ENCODE measurements around the gene C6orf89.

C6orf89 gene

GRCh38 chr6:36963451-36964290 is 77.9 kb downstream of the C6orf89 start:
- peak; percentile 52 to 87 (median 84) for DNase-seq
- Histone ChIP-seq H3K4me1 (ENCODE audit: control extremely low read depth in 1 of 4, control insufficient read depth in 4 of 4, insufficient read depth in 4 of 4, low read length in 3 of 4) (peaks cover 3 to 25% (median 23%) of the 10 kb centered on the region in 4 experiments), H3K4me3 (ENCODE audit: control insufficient read depth in 1 of 7, extremely low read depth in 1 of 7, insufficient read depth in 4 of 7, low read depth in 2 of 7, low read length in 6 of 7) (peak overlapping the region in 2 of 7 experiments; percentile 1 to 19), H3K9me3 (ENCODE audit: control extremely low read depth in 1 of 5, control insufficient read depth in 4 of 5, insufficient read depth in 2 of 5, low read depth in 1 of 5, low read length in 4 of 5) (no peaks in the 10 kb centered on the region), H3K27me3 (replicated peaks in 2 of 5; ENCODE audit: control insufficient read depth in 4 of 5, insufficient read depth in 5 of 5, low read length in 4 of 5) (peaks cover 0 to 30% (median 17%) of the 10 kb centered on the region in 5 experiments), H3K36me3 (ENCODE audit: control insufficient read depth in 4 of 4, insufficient read depth in 4 of 4, low read length in 3 of 4) (peaks cover 0 to 21% (median 14%) of the 10 kb centered on the region in 4 experiments), H3K27ac (ENCODE audit: insufficient read depth in 1 of 2, low read depth in 1 of 2, low read length in 2 of 2, poor library complexity in 1 of 2, severe bottlenecking in 2 of 2) (no peak overlapping the region)
- ChIA-PET CTCF (interaction anchor here (0.7 to 3.8 kb wide), 7 partner anchors 9 to 106 kb away, joined by 3 to 16 read pairs (median 5); partner anchors contain the start of gene PI16), POLR2A (interaction anchor here (0.6 to 1.2 kb wide), 4 partner anchors 10 to 92 kb away, joined by 3 to 4 read pairs (median 3); partner anchors contain the start of genes MTCH1 and PI16)
- WGBS (ENCODE audit: insufficient coverage), result 44% methylated on average over 11 of the region's 11 CpGs

- DNase-seq, result no peak
- peaks cover 3 to 25% (median 23%) of the 10 kb centered on the region in 4 experiments for H3K4me1 ChIP-seq (ENCODE audit: control extremely low read depth in 1 of 4, control insufficient read depth in 4 of 4, insufficient read depth in 4 of 4, low read length in 3 of 4)
- H3K4me3 ChIP-seq (ENCODE audit: control insufficient read depth in 1 of 7, extremely low read depth in 1 of 7, insufficient read depth in 4 of 7, low read depth in 2 of 7, low read length in 6 of 7), result no peak overlapping the region
- H3K27ac ChIP-seq (ENCODE audit: insufficient read depth in 1 of 2, low read depth in 1 of 2, low read length in 2 of 2, poor library complexity in 1 of 2, severe bottlenecking in 2 of 2), result no peak overlapping the region
- peaks cover 0 to 23% (median 17%) of the 10 kb centered on the region in 5 experiments for H3K27me3 ChIP-seq (replicated peaks in 2 of 5; ENCODE audit: control insufficient read depth in 4 of 5, insufficient read depth in 5 of 5, low read length in 4 of 5)
- CTCF ChIA-PET, result interaction anchor here (0.6 to 3.8 kb wide), 5 partner anchors 12 to 1432 kb away, joined by 3 to 16 read pairs (median 4); no protein-coding TSS in a partner anchor
- H3K9me3 ChIP-seq (ENCODE audit: control extremely low read depth in 1 of 5, control insufficient read depth in 4 of 5, insufficient read depth in 2 of 5, low read depth in 1 of 5, low read length in 4 of 5), result no peaks in the 10 kb centered on the region
- H3K36me3 ChIP-seq (ENCODE audit: control insufficient read depth in 4 of 4, insufficient read depth in 4 of 4, low read length in 3 of 4), result peaks cover 2 to 28% (median 20%) of the 10 kb centered on the region in 4 experiments
- POLR2A ChIA-PET, result interaction anchor here (0.6 to 1.2 kb wide), 3 partner anchors 11 to 91 kb away, joined by 3 to 4 read pairs (median 3); partner anchors contain the start of genes MTCH1 and PI16
- WGBS (ENCODE audit: insufficient coverage), result 94% methylated on average over 3 of the region's 6 CpGs
Observed at GRCh38 chr6:36964349-36964748, 78.6 kb downstream of the C6orf89 start.

GRCh38 chr6:36964908-36965307 is 79.2 kb downstream of the C6orf89 start:
- POLR2A ChIA-PET, result no interaction called here
- peaks cover 0 to 22% (median 15%) of the 10 kb centered on the region in 5 experiments for H3K27me3 ChIP-seq (replicated peaks in 2 of 5; ENCODE audit: control insufficient read depth in 4 of 5, insufficient read depth in 5 of 5, low read length in 4 of 5)
- H3K4me3 ChIP-seq (ENCODE audit: control insufficient read depth in 1 of 7, extremely low read depth in 1 of 7, insufficient read depth in 4 of 7, low read depth in 2 of 7, low read length in 6 of 7), result no peak overlapping the region
- H3K36me3 ChIP-seq (ENCODE audit: control insufficient read depth in 4 of 4, insufficient read depth in 4 of 4, low read length in 3 of 4), result peaks cover 2 to 34% (median 25%) of the 10 kb centered on the region in 4 experiments
- 59% methylated on average over 4 of the region's 4 CpGs for WGBS (ENCODE audit: insufficient coverage)
- no peak overlapping the region for H3K27ac ChIP-seq (ENCODE audit: insufficient read depth in 1 of 2, low read depth in 1 of 2, low read length in 2 of 2, poor library complexity in 1 of 2, severe bottlenecking in 2 of 2)
- no peaks in the 10 kb centered on the region for H3K9me3 ChIP-seq (ENCODE audit: control extremely low read depth in 1 of 5, control insufficient read depth in 4 of 5, insufficient read depth in 2 of 5, low read depth in 1 of 5, low read length in 4 of 5)
- no peak for DNase-seq
- CTCF ChIA-PET, result interaction anchor here (0.6 to 3.8 kb wide), 4 partner anchors 12 to 1432 kb away, joined by 3 to 16 read pairs (median 5); no protein-coding TSS in a partner anchor
- peaks cover 3 to 25% (median 23%) of the 10 kb centered on the region in 4 experiments for H3K4me1 ChIP-seq (ENCODE audit: control extremely low read depth in 1 of 4, control insufficient read depth in 4 of 4, insufficient read depth in 4 of 4, low read length in 3 of 4)

GRCh38 chr6:36967301-36967700 is 81.5 kb downstream of the C6orf89 start:
- ChIA-PET CTCF (interaction anchor here (0.9 to 2.3 kb wide), 3 partner anchors 14 to 51 kb away, joined by 3 to 10 read pairs (median 5); no protein-coding TSS in a partner anchor), POLR2A (no interaction called here)
- Histone ChIP-seq H3K36me3 (ENCODE audit: control insufficient read depth in 4 of 4, insufficient read depth in 4 of 4, low read length in 3 of 4) (peaks cover 14 to 58% (median 48%) of the 10 kb centered on the region in 4 experiments), H3K9me3 (ENCODE audit: control extremely low read depth in 1 of 5, control insufficient read depth in 4 of 5, insufficient read depth in 2 of 5, low read depth in 1 of 5, low read length in 4 of 5) (no peaks in the 10 kb centered on the region), H3K27me3 (replicated peaks in 2 of 5; ENCODE audit: control insufficient read depth in 4 of 5, insufficient read depth in 5 of 5, low read length in 4 of 5) (peaks cover 0 to under 1% (median 0%) of the 10 kb centered on the region in 5 experiments), H3K4me1 (ENCODE audit: control extremely low read depth in 1 of 4, control insufficient read depth in 4 of 4, insufficient read depth in 4 of 4, low read length in 3 of 4) (peaks cover 3 to 24% (median 22%) of the 10 kb centered on the region in 4 experiments), H3K4me3 (ENCODE audit: control insufficient read depth in 1 of 7, extremely low read depth in 1 of 7, insufficient read depth in 4 of 7, low read depth in 2 of 7, low read length in 6 of 7) (no peak overlapping the region), H3K27ac (ENCODE audit: insufficient read depth in 1 of 2, low read depth in 1 of 2, low read length in 2 of 2, poor library complexity in 1 of 2, severe bottlenecking in 2 of 2) (no peak overlapping the region)
- no CpG with 5 or more reads among the region's 3 CpGs for WGBS (ENCODE audit: insufficient coverage)
- no peak for DNase-seq

- ChIA-PET CTCF (interaction anchor here (2.3 kb wide), 1 partner anchor 13 kb away, joined by 10 read pairs; no protein-coding TSS in a partner anchor), POLR2A (no interaction called here)
- Histone ChIP-seq H3K27me3 (replicated peaks in 2 of 5; ENCODE audit: control insufficient read depth in 4 of 5, insufficient read depth in 5 of 5, low read length in 4 of 5) (no peaks in the 10 kb centered on the region), H3K9me3 (ENCODE audit: control extremely low read depth in 1 of 5, control insufficient read depth in 4 of 5, insufficient read depth in 2 of 5, low read depth in 1 of 5, low read length in 4 of 5) (no peaks in the 10 kb centered on the region), H3K36me3 (ENCODE audit: control insufficient read depth in 4 of 4, insufficient read depth in 4 of 4, low read length in 3 of 4) (peaks cover 17 to 62% (median 52%) of the 10 kb centered on the region in 4 experiments), H3K4me3 (ENCODE audit: control insufficient read depth in 1 of 7, extremely low read depth in 1 of 7, insufficient read depth in 4 of 7, low read depth in 2 of 7, low read length in 6 of 7) (no peak overlapping the region), H3K27ac (ENCODE audit: insufficient read depth in 1 of 2, low read depth in 1 of 2, low read length in 2 of 2, poor library complexity in 1 of 2, severe bottlenecking in 2 of 2) (no peak overlapping the region), H3K4me1 (ENCODE audit: control extremely low read depth in 1 of 4, control insufficient read depth in 4 of 4, insufficient read depth in 4 of 4, low read length in 3 of 4) (peaks cover 3 to 23% (median 22%) of the 10 kb centered on the region in 4 experiments)
- no peak for DNase-seq
- WGBS (ENCODE audit: insufficient coverage), result 100% methylated on average over 4 of the region's 4 CpGs
Observed at GRCh38 chr6:36967757-36968156, 82.0 kb downstream of the C6orf89 start.

- no peak overlapping the region for H3K4me3 ChIP-seq (ENCODE audit: control insufficient read depth in 1 of 7, extremely low read depth in 1 of 7, insufficient read depth in 4 of 7, low read depth in 2 of 7, low read length in 6 of 7)
- WGBS (ENCODE audit: insufficient coverage), result 95% methylated on average over 14 of the region's 16 CpGs
- CTCF ChIA-PET, result interaction anchor here (1.5 to 4.8 kb wide), 2 partner anchors 10 to 12 kb away, joined by 3 to 21 read pairs; no protein-coding TSS in a partner anchor
- H3K27me3 ChIP-seq (replicated peaks in 2 of 5; ENCODE audit: control insufficient read depth in 4 of 5, insufficient read depth in 5 of 5, low read length in 4 of 5), result no peaks in the 10 kb centered on the region
- H3K27ac ChIP-seq (ENCODE audit: insufficient read depth in 1 of 2, low read depth in 1 of 2, low read length in 2 of 2, poor library complexity in 1 of 2, severe bottlenecking in 2 of 2), result no peak overlapping the region
- peaks cover 17 to 69% (median 56%) of the 10 kb centered on the region in 4 experiments for H3K36me3 ChIP-seq (ENCODE audit: control insufficient read depth in 4 of 4, insufficient read depth in 4 of 4, low read length in 3 of 4)
- H3K4me1 ChIP-seq (ENCODE audit: control extremely low read depth in 1 of 4, control insufficient read depth in 4 of 4, insufficient read depth in 4 of 4, low read length in 3 of 4), result peaks cover 3 to 18% (median 17%) of the 10 kb centered on the region in 4 experiments
- no peak for DNase-seq
- H3K9me3 ChIP-seq (ENCODE audit: control extremely low read depth in 1 of 5, control insufficient read depth in 4 of 5, insufficient read depth in 2 of 5, low read depth in 1 of 5, low read length in 4 of 5), result no peaks in the 10 kb centered on the region
- POLR2A ChIA-PET, result no interaction called here
Observed at GRCh38 chr6:36968266-36968977, 82.7 kb downstream of the C6orf89 start.

All from common myeloid progenitor, CD34-positive (primary cell).